ENCODE measurements around the gene HCFC1R1. TPM values are rescaled to one million over a fixed set of nuclear protein-coding genes. Genes with fewer than 3 reads are reported as not detected.

HCFC1R1 gene
- total RNA-seq, 4 donors from 2014 or later: 17.9 to 32.4 (median 18.4) TPM

- TF ChIP-seq, protein P1, sequence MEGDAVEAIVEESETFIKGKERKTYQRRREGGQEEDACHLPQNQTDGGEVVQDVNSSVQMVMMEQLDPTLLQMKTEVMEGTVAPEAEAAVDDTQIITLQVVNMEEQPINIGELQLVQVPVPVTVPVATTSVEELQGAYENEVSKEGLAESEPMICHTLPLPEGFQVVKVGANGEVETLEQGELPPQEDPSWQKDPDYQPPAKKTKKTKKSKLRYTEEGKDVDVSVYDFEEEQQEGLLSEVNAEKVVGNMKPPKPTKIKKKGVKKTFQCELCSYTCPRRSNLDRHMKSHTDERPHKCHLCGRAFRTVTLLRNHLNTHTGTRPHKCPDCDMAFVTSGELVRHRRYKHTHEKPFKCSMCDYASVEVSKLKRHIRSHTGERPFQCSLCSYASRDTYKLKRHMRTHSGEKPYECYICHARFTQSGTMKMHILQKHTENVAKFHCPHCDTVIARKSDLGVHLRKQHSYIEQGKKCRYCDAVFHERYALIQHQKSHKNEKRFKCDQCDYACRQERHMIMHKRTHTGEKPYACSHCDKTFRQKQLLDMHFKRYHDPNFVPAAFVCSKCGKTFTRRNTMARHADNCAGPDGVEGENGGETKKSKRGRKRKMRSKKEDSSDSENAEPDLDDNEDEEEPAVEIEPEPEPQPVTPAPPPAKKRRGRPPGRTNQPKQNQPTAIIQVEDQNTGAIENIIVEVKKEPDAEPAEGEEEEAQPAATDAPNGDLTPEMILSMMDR (IDR thresholded peaks at IDR 0.05): no peak
- TF ChIP-seq POLR2A (IDR thresholded peaks at IDR 0.05): no peak
- peak within 1 kb of the TSS in 1 of 4 donors; percentile 23 for H3K27ac ChIP-seq
- peaks cover 17 to 25% (median 21%) of the 10 kb centered on the region in 3 donors for H3K4me1 ChIP-seq
- WGBS, 2 donors: 0% methylated on average over 1 to 6 of the region's 86 CpGs
- DNase-seq: no peak
- no peaks in the 10 kb centered on the region for H3K36me3 ChIP-seq
- H3K9me3 ChIP-seq: no peaks in the 10 kb centered on the region
- peaks cover 8 to 100% (median 19%) of the 10 kb centered on the region in 4 donors for H3K27me3 ChIP-seq
- peak within 1 kb of the TSS; percentile 20 to 60 (median 46) for H3K4me3 ChIP-seq
- intact Hi-C loops (cut with DNase I): no loop called here
Observed at GRCh38 chr16:3045758-3046640, 22.3 kb upstream of the HCFC1R1 start, which contains the start of gene MMP25. Gene MMP25 (plus strand): TSS chr16:3046561. CDS start chr16:3046918, 357 bp downstream.

DNA sequence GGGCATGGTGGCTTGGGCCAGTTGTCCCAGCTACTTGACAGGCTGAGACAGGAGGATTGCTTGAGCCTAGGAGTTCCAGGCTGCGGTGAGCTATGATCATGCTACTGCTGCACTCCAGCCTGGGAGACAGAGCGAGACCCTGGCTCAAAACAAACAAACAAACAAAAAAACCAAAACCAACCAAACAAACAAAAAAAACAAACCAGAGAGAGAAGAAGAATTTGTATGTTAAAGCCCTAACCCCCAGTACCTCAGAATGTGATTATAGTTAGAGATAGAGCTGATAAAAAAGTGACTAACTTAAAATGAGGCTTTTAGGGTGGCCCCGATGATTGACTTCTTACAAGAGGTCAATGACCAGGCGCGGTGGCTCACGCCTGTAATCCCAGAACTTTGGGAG, 21.0 kb upstream of the HCFC1R1 start:
- peaks cover 8 to 100% (median 19%) of the 10 kb centered on the region in 4 donors for H3K27me3 ChIP-seq
- H3K27ac ChIP-seq: no peak overlapping the region
- intact Hi-C loops (cut with DNase I): no loop called here
- 84 to 89% methylated on average over 6 of the region's 6 CpGs for WGBS, 2 donors
- no peaks in the 10 kb centered on the region for H3K9me3 ChIP-seq
- H3K36me3 ChIP-seq: no peaks in the 10 kb centered on the region
- no peak overlapping the region for H3K4me3 ChIP-seq
- TF ChIP-seq POLR2A (IDR thresholded peaks at IDR 0.05): no peak
- TF ChIP-seq, protein P1 (IDR thresholded peaks at IDR 0.05): no peak
- H3K4me1 ChIP-seq: peaks cover 17 to 25% (median 21%) of the 10 kb centered on the region in 3 donors
- DNase-seq: no peak

GRCh38 chr16:3042376-3042775, 18.6 kb upstream of the HCFC1R1 start:
- H3K27me3 ChIP-seq: peaks cover 6 to 100% (median 18%) of the 10 kb centered on the region in 4 donors

GRCh38 chr16:3038896-3039295, 15.2 kb upstream of the HCFC1R1 start:
- Histone ChIP-seq H3K27me3 (peaks cover 0 to 100% (median 15%) of the 10 kb centered on the region in 4 donors), H3K4me1 (peaks cover 0 to 47% (median 6%) of the 10 kb centered on the region in 3 donors), H3K4me3 (no peak overlapping the region), H3K27ac (no peak overlapping the region), H3K9me3 (no peaks in the 10 kb centered on the region), H3K36me3 (peaks cover 0 to 2% (median 0%) of the 10 kb centered on the region in 3 donors)
- intact Hi-C loops (cut with DNase I): no loop called here
- TF ChIP-seq, protein P1 (IDR thresholded peaks at IDR 0.05): no peak
- no peak for TF ChIP-seq POLR2A (IDR thresholded peaks at IDR 0.05)
- 88% methylated on average over 5 of the region's 5 CpGs; no CpG with 5 or more reads in 1 of the 2 donors for WGBS, 2 donors
- no peak for DNase-seq

More at GRCh38 chr16:3042376-3042775, 18.6 kb upstream of the HCFC1R1 start:
- no peak for DNase-seq
- TF ChIP-seq POLR2A (IDR thresholded peaks at IDR 0.05): no peak
- TF ChIP-seq, protein P1 (IDR thresholded peaks at IDR 0.05): no peak
- H3K4me3 ChIP-seq: no peak overlapping the region
- intact Hi-C loops (cut with DNase I): no loop called here
- H3K9me3 ChIP-seq: no peaks in the 10 kb centered on the region
- H3K27ac ChIP-seq: no peak overlapping the region
- 76 to 80% methylated on average over 3 of the region's 3 CpGs for WGBS, 2 donors
- no peaks in the 10 kb centered on the region for H3K36me3 ChIP-seq
- H3K4me1 ChIP-seq: peaks cover 17 to 41% (median 21%) of the 10 kb centered on the region in 3 donors

DNA sequence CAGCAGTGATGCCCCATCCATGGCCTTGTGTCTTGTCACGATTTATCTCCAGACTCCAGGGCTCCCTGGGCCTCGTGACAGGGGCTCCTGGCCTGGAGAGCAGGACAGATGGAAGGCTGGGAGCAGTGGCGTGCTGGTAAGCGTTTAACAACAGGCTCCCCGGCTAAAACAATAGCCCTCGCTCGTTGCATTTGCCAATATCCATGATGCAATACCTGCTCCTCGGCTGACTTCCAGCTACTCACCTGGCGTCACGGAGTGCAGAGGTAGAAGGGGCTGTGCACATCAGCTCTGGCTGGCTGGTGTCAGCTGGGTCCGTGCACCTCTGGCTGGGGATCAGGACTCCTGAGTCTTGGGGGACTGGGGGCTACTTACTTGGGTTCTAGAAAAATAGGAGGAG, 14.5 kb upstream of the HCFC1R1 start:
- H3K27ac ChIP-seq: peak overlapping the region in 2 of 4 donors; percentile 46 to 63
- intact Hi-C loops (cut with DNase I): no loop called here
- no peaks in the 10 kb centered on the region for H3K9me3 ChIP-seq
- peaks cover 0 to 100% (median 14%) of the 10 kb centered on the region in 4 donors for H3K27me3 ChIP-seq
- H3K4me3 ChIP-seq: no peak overlapping the region
- TF ChIP-seq, protein P1 (IDR thresholded peaks at IDR 0.05): no peak
- no peak for TF ChIP-seq POLR2A (IDR thresholded peaks at IDR 0.05)
- no peak for DNase-seq
- peaks cover 0 to 8% (median 0%) of the 10 kb centered on the region in 3 donors for H3K36me3 ChIP-seq
- 16 to 38% methylated on average over 1 to 9 of the region's 11 CpGs for WGBS, 2 donors
- peaks cover 0 to 49% (median 6%) of the 10 kb centered on the region in 3 donors for H3K4me1 ChIP-seq
